IgD-negative memory B cell (primary cell): ENCODE results near the gene CARMIL3. TPM values are rescaled to one million over a fixed set of nuclear protein-coding genes. Genes with fewer than 3 reads are reported as not detected.
"Not testable (repeated sequence)": the region's sequence is repeated elsewhere in the genome, so short reads cannot be mapped to it uniquely, and the experiment has no call there.

Experiments
- H3K27ac Mint-ChIP-seq, 3 donors: one replicate each; pipeline ENCODE4 v1.8.0; 2020 to 2022; ENCODE audit warnings: mild to moderate bottlenecking in 3 of 3, mixed read lengths in 3 of 3, moderate library complexity in 1 of 3
- H3K27me3 Mint-ChIP-seq: one replicate; pipeline ENCODE4 v1.8.0; 2021; ENCODE audit warnings: mixed read lengths
- H3K36me3 Mint-ChIP-seq: one replicate; pipeline ENCODE4 v1.8.0; 2020; ENCODE audit warnings: mild to moderate bottlenecking, mixed read lengths
- H3K4me1 Mint-ChIP-seq, 3 donors: one replicate each; pipeline ENCODE4 v1.8.0; 2020 to 2022; ENCODE audit warnings: mixed read lengths in 3 of 3, mild to moderate bottlenecking in 1 of 3
- H3K4me3 Mint-ChIP-seq, 4 donors: one replicate each; pipeline ENCODE4 v1.8.0; 2020 to 2022; ENCODE audit warnings: mild to moderate bottlenecking in 4 of 4, mixed read lengths in 4 of 4, moderate library complexity in 3 of 4
- H3K9me3 Mint-ChIP-seq, 3 donors: one replicate each; pipeline ENCODE4 v1.8.0; 2020 to 2021; ENCODE audit warnings: mixed read lengths in 3 of 3, mild to moderate bottlenecking in 1 of 3
- polyA plus RNA-seq: library from polyadenylated mRNA; unstranded; fragments of 300-500 nt; fragmentation: Illumina TruSeq; gene quantifications from one replicate; pipeline ENCODE4 v1.2.3, GENCODE V29; 2021

CARMIL3 gene, protein sequence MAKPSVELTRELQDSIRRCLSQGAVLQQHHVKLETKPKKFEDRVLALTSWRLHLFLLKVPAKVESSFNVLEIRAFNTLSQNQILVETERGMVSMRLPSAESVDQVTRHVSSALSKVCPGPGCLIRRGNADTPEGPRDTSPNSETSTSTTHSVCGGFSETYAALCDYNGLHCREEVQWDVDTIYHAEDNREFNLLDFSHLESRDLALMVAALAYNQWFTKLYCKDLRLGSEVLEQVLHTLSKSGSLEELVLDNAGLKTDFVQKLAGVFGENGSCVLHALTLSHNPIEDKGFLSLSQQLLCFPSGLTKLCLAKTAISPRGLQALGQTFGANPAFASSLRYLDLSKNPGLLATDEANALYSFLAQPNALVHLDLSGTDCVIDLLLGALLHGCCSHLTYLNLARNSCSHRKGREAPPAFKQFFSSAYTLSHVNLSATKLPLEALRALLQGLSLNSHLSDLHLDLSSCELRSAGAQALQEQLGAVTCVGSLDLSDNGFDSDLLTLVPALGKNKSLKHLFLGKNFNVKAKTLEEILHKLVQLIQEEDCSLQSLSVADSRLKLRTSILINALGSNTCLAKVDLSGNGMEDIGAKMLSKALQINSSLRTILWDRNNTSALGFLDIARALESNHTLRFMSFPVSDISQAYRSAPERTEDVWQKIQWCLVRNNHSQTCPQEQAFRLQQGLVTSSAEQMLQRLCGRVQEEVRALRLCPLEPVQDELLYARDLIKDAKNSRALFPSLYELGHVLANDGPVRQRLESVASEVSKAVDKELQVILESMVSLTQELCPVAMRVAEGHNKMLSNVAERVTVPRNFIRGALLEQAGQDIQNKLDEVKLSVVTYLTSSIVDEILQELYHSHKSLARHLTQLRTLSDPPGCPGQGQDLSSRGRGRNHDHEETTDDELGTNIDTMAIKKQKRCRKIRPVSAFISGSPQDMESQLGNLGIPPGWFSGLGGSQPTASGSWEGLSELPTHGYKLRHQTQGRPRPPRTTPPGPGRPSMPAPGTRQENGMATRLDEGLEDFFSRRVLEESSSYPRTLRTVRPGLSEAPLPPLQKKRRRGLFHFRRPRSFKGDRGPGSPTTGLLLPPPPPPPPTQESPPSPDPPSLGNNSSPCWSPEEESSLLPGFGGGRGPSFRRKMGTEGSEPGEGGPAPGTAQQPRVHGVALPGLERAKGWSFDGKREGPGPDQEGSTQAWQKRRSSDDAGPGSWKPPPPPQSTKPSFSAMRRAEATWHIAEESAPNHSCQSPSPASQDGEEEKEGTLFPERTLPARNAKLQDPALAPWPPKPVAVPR (N-terminal part only)
- polyA plus RNA-seq: 0.35 TPM

GRCh38 chr14:24051789-24052655 is at the start of gene CARMIL3:
Gene CARMIL3 (plus strand): TSS chr14:24052009. CDS start chr14:24052154, 145 bp downstream.
- Mint-ChIP-seq H3K27me3 (no peaks in the 10 kb centered on the region), H3K27ac (peak within 1 kb of the TSS; percentile 77 to 93 (median 92)), H3K9me3 (no peaks in the 10 kb centered on the region), H3K4me1 (peaks cover 22 to 26% (median 26%) of the 10 kb centered on the region in 3 donors), H3K36me3 (peaks cover 3% of the 10 kb centered on the region), H3K4me3 (peak within 1 kb of the TSS; percentile 83 to 94 (median 88))

GRCh38 chr14:24006471-24006816 is 45.4 kb upstream of the CARMIL3 start:
- peak overlapping the region in 2 of 4 donors; percentile 64 to 75 for H3K4me3 Mint-ChIP-seq
- not testable (repeated sequence) for H3K36me3 Mint-ChIP-seq, H3K27me3 Mint-ChIP-seq, H3K27ac Mint-ChIP-seq, H3K9me3 Mint-ChIP-seq
- H3K4me1 Mint-ChIP-seq: peaks cover 14 to 29% (median 16%) of the 10 kb centered on the region in 3 donors

DNA sequence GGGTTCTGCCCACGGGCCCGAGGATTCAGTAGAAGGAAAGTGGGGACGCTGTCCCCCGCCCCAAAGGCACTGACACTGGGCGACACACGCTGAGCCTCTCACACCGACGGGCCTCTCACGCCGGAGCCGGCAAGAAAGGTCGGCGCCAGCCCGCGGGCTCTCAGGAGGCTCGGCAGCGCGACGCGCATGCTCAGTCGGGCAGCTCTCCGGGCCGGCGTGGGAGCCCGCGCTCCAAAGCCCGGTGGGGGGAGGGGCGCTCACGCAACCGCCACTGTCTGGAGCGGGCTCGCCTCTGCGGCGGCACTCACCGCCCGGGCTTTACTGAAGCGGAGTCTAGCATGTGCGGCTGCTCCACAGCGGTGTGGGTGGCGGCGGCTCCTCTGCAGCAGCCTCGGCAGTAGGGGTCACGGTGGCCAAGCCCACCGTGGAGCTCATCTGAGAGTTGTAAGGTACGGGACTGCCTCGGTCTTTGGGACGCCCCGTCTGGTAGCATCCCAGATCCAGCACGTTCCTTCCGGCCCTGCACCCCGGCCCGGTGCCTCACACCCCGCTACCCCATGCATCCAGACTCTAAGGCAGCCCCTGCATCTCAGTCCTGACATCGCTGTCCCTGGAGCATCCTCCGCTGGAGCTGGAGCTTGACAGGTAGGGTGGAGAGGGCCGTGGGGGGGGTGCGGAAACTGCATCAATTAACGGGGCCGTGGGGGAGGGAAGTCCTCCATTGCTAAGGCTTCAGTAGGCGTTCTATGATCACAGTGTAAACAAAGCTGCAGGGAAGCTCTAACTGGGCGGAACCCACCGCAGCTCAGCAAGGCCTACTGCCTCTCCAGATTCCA is 44.8 kb upstream of the CARMIL3 start:
- not testable (repeated sequence) for H3K36me3 Mint-ChIP-seq, H3K9me3 Mint-ChIP-seq, H3K27me3 Mint-ChIP-seq
- Mint-ChIP-seq H3K27ac (peak overlapping the region in 2 of 3 donors; percentile 82 to 83), H3K4me1 (peaks cover 14 to 29% (median 16%) of the 10 kb centered on the region in 3 donors), H3K4me3 (peak overlapping the region; percentile 82 to 95 (median 90))

DNA sequence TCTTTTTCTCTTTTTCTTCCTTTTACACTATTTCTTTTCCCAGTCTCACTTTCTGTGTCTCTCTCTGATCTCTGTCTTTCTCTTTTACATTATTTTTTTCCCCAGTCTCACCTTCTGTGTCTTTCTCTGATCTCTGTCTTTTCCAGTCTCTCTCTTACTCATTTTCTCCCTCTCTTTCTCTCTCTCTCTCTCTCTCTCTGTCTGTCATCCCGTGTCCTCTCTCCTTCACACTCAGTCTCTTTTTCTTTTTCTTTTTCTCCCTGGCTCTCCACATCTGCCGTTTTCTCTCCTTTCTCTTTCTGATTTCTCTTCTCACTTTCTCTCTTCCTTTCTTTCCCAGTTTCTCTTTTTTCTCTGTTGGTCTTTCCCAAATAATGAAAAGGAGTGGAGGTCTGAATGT is 40.8 kb upstream of the CARMIL3 start:
- Mint-ChIP-seq H3K4me3 (peak overlapping the region in 1 of 4 donors; percentile 55), H3K27ac (peak overlapping the region; percentile 30 to 90 (median 76)), H3K4me1 (peaks cover 14 to 29% (median 16%) of the 10 kb centered on the region in 3 donors), H3K9me3 (no peaks in the 10 kb centered on the region), H3K36me3 (no peaks in the 10 kb centered on the region), H3K27me3 (no peaks in the 10 kb centered on the region)

DNA sequence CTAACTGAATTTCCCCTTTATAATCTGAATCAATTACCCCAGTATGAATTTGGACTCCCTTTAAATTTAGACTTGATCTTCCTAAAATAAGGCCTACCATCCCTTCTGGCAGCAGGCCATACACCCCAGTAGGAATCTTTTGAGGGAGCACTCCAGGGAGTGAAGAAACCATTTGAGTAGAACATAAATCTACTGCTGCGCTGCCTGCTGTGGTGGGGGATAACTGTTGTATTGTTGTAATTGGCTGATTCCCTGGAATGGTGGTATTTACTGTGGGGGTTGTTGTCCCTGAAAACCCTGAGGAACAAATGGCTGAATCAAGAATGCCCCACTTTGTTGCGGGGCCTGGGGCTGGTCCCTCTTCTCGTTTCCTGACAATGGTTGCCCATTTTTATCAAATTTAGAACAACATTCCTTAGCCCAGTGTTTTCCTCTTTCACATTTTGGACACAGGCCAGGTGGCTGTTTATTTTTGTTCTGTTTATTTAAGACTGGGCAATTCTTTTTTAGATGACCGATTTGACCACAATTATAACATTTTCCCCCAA is 39.0 kb upstream of the CARMIL3 start:
- not testable (repeated sequence) for H3K9me3 Mint-ChIP-seq, H3K27me3 Mint-ChIP-seq, H3K4me3 Mint-ChIP-seq, H3K36me3 Mint-ChIP-seq, H3K27ac Mint-ChIP-seq
- peaks cover 17 to 33% (median 20%) of the 10 kb centered on the region in 3 donors for H3K4me1 Mint-ChIP-seq

- Mint-ChIP-seq H3K36me3 (no peaks in the 10 kb centered on the region), H3K4me1 (peaks cover 15 to 23% (median 20%) of the 10 kb centered on the region in 3 donors), H3K27ac (no peak overlapping the region), H3K4me3 (no peak overlapping the region), H3K9me3 (peaks cover 0 to 2% (median 0%) of the 10 kb centered on the region in 3 donors), H3K27me3 (peaks cover 2% of the 10 kb centered on the region)
Observed at GRCh38 chr14:24013654-24014514, 37.9 kb upstream of the CARMIL3 start.

- not testable (repeated sequence) for H3K27ac Mint-ChIP-seq, H3K4me3 Mint-ChIP-seq, H3K27me3 Mint-ChIP-seq, H3K36me3 Mint-ChIP-seq, H3K9me3 Mint-ChIP-seq
- peaks cover 9 to 11% (median 10%) of the 10 kb centered on the region in 3 donors for H3K4me1 Mint-ChIP-seq
Observed at GRCh38 chr14:24015745-24016144, 36.1 kb upstream of the CARMIL3 start.

GRCh38 chr14:24018978-24019377 is 32.8 kb upstream of the CARMIL3 start:
- not testable (repeated sequence) for H3K27me3 Mint-ChIP-seq, H3K27ac Mint-ChIP-seq, H3K4me3 Mint-ChIP-seq, H3K4me1 Mint-ChIP-seq, H3K36me3 Mint-ChIP-seq, H3K9me3 Mint-ChIP-seq

- not testable (repeated sequence) for H3K27ac Mint-ChIP-seq, H3K9me3 Mint-ChIP-seq, H3K4me3 Mint-ChIP-seq, H3K4me1 Mint-ChIP-seq, H3K36me3 Mint-ChIP-seq, H3K27me3 Mint-ChIP-seq
Observed at GRCh38 chr14:24019944-24020343, 31.9 kb upstream of the CARMIL3 start.

GRCh38 chr14:24020520-24020919 is 31.3 kb upstream of the CARMIL3 start:
- not testable (repeated sequence) for H3K36me3 Mint-ChIP-seq, H3K27me3 Mint-ChIP-seq, H3K27ac Mint-ChIP-seq, H3K4me3 Mint-ChIP-seq, H3K4me1 Mint-ChIP-seq, H3K9me3 Mint-ChIP-seq

DNA sequence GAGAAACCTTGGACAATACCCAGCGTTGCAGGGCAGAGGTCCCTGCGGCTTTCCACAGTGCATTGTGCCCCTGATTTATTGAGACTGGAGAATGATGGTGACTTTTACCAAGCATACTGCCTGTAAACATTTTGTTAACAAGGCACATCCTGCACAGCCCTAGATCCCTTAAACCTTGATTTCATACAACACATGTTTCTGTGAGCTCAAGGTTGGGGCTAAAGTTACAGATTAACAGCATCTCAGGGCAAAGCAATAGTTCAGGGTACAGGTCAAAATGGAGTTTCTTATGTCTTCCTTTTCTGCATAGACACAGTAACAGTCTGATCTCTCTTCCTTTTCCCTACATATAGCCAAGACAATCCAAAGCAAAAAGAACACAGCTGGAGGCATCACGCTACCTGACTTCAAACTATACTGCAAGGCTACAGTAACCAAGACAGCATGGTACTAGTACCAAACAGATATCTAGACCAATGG is 26.8 kb upstream of the CARMIL3 start:
- H3K27ac Mint-ChIP-seq, H3K27me3 Mint-ChIP-seq, H3K4me1 Mint-ChIP-seq, H3K9me3 Mint-ChIP-seq, H3K36me3 Mint-ChIP-seq: not testable (repeated sequence)
- peak overlapping the region in 1 of 4 donors; percentile 63 for H3K4me3 Mint-ChIP-seq

DNA sequence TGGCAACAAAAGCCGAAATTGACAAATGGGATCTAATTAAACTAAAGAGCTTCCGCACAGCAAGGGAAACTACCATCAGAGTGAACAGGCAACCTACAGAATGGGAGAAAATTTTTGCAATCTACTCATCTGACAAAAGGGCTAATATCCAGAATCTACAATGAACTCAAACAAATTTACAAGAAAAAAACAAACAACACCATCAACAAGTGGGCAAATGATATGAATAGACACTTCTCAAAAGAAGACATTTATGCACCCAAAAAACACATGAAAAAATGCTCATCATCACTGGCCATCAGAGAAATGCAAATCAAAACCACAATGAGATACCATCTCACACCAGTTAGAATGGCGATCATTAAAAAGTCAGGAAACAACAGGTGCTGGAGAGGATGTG is 22.1 kb upstream of the CARMIL3 start:
- H3K4me3 Mint-ChIP-seq, H3K9me3 Mint-ChIP-seq, H3K4me1 Mint-ChIP-seq, H3K36me3 Mint-ChIP-seq, H3K27ac Mint-ChIP-seq, H3K27me3 Mint-ChIP-seq: not testable (repeated sequence)
